Measurements from ENCODE around the gene HCN2. TPM values are rescaled to one million over a fixed set of nuclear protein-coding genes. Genes with fewer than 3 reads are reported as not detected.
"Not testable (repeated sequence)": the region's sequence is repeated elsewhere in the genome, so short reads cannot be mapped to it uniquely, and the experiment has no call there.

HCN2 gene
- total RNA-seq, 1 donor from 2014 or later: 8.0 TPM

GRCh38 chr19:621191-621590 is 31.5 kb downstream of the HCN2 start:
- DNase-seq: not testable (repeated sequence)

- DNase-seq: no peak
Observed at GRCh38 chr19:621819-622218, 32.1 kb downstream of the HCN2 start.

- no peak for DNase-seq
Observed at GRCh38 chr19:622666-623065, 33.0 kb downstream of the HCN2 start.

- DNase-seq: no peak
Observed at GRCh38 chr19:623175-623916, 33.7 kb downstream of the HCN2 start.

- DNase-seq: no peak
Observed at GRCh38 chr19:623974-624373, 34.3 kb downstream of the HCN2 start.

- no peak for DNase-seq
Observed at GRCh38 chr19:624433-625109, 34.9 kb downstream of the HCN2 start.

- DNase-seq: no peak
Observed at GRCh38 chr19:625257-625656, 35.6 kb downstream of the HCN2 start.

GRCh38 chr19:626566-626965 is 36.9 kb downstream of the HCN2 start:
- DNase-seq: not testable (repeated sequence)

- no peak for DNase-seq
Observed at GRCh38 chr19:628168-628567, 38.5 kb downstream of the HCN2 start.

GRCh38 chr19:629515-629914 is 39.8 kb downstream of the HCN2 start:
- DNase-seq: not testable (repeated sequence)

- no peak for DNase-seq
Observed at GRCh38 chr19:629961-630714, 40.5 kb downstream of the HCN2 start.

- no peak for DNase-seq
Observed at GRCh38 chr19:632579-633067, 42.9 kb downstream of the HCN2 start.

GRCh38 chr19:633068-633785 is 43.5 kb downstream of the HCN2 start, which contains the start of gene POLRMT:
TSS of gene POLRMT (minus strand) at chr19:633537. CDS start at chr19:633512, 25 bp downstream.
- DNase-seq: peak; percentile 93

GRCh38 chr19:633786-634639 is 44.3 kb downstream of the HCN2 start:
- no peak for DNase-seq

- DNase-seq: no peak
Observed at GRCh38 chr19:634975-635652, 45.4 kb downstream of the HCN2 start.

- DNase-seq: no peak
Observed at GRCh38 chr19:638906-639252, 49.2 kb downstream of the HCN2 start.

GRCh38 chr19:639253-640160 is 49.8 kb downstream of the HCN2 start, which contains the start of gene FGF22:
TSS of gene FGF22 (plus strand) at chr19:639879. CDS start at chr19:639926, 47 bp downstream.
- DNase-seq: peak; percentile 95

- DNase-seq: no peak
Observed at GRCh38 chr19:640161-640558, 50.5 kb downstream of the HCN2 start.

GRCh38 chr19:640606-641189 is 51.0 kb downstream of the HCN2 start:
- no peak for DNase-seq
